HG03196 (cell line): Measurements from ENCODE around the gene CBR1.
"Not testable (repeated sequence)": the region's sequence is repeated elsewhere in the genome, so short reads cannot be mapped to it uniquely, and the experiment has no call there.

ENCODE experiments used
- ATAC-seq: cut with Tn5 transposase; IDR thresholded peaks from one replicate; pipeline ENCODE4 v1.9.1; 2021; ENCODE audit not compliant: unreplicated experiment

Gene CBR1

DNA sequence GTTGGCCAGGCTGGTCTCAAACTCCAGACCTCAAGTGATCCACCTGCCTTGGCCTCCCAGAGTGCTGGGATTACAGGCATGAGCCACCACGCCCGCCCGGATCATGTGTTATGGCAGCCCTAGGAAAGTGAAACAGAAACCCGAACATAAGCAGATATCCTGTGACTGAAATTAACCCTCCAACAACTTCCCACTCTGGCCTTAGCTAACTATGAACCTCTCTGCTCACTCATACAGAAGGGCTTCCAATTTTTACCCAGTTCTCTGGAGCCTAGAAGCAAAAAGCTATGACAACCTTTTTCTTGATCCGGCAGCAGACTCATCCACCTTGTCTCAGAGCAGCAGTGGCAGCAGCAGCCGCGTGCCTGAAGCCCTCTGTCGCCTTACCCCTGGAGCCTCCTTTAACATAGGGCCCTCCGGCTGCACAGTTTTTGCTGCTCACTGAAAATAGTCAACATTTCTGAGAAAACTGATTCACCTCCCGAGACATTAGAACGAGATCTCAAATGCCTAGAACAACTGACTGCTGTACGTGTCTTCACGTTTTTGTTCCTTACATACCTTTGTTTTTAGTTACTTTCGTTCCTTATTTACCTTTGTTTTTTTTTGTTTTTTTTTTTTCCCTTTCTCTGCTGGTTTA lies 9.3 kb downstream of the CBR1 start:
- ATAC-seq, result no peak

DNA sequence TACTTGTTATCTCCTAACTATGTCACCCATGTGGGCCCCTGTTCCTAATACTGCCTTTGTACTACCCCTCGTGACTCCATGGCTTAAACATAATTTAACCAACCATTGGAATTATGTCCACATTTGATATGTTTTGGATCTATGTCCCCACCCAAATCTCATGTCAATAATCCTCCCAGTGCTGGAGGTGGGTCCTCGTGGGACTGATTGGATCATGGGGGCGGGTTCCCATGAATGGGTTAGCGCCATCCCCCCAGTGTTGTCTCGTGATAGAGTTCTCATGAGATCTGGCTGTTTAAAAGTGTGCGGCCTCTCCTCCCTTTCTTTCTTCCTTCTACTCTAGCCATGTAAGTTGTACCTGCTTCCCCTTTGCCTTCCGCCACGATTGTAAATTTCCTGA lies 9.8 kb downstream of the CBR1 start:
- ATAC-seq, result no peak

GRCh38 chr21:36080386-36080785 lies 10.6 kb downstream of the CBR1 start:
- ATAC-seq, result no peak

DNA sequence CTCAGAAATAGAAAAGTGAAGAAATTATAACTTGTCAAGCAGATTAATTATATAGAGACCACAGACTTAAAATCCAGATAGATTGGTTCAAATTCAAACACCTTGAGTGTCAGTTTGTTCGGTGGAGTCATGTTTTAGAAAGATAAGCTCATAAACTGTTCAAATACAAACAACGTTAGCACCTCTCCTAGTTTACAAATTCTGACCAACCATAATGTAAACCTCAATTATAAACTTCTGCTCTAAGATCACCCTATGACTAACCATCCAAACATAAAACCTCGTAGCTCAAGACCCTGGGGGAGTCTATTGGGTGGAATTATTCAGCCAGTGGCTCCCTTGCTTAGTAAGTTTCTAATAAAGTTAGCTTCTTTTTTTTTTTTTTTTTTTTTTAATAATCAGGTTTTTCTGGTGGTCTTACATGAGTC lies 12.4 kb downstream of the CBR1 start:
- no peak for ATAC-seq

GRCh38 chr21:36087362-36088138 lies 17.7 kb downstream of the CBR1 start:
- ATAC-seq, result no peak

GRCh38 chr21:36089946-36090345 lies 20.1 kb downstream of the CBR1 start:
- no peak for ATAC-seq

DNA sequence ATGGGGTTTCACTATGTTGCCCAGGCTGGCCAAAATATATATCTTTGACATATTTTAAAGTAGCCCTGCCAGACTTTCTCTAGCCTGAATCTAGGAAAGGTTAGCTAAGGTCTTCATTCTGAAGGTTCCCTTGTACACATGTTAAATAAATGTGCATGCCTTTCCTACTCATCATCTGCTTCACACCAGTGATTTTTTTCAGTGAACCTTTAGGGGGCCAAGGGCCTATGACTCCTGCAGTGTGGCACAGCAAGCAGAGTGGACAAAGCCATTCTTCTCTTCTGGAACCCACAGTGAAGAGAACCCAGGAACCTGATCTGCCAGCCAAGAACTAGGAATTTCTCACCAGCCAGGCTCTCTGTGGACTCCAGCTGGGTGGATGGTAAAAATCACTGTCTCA lies 22.9 kb downstream of the CBR1 start:
- no peak for ATAC-seq

- ATAC-seq, result no peak
These were observed 23.7 kb downstream of the CBR1 start for GRCh38 chr21:36093512-36093911.

GRCh38 chr21:36096398-36097290 lies 26.8 kb downstream of the CBR1 start:
- ATAC-seq, result no peak

GRCh38 chr21:36097427-36098181 lies 27.8 kb downstream of the CBR1 start:
- peak; percentile 83 for ATAC-seq

DNA sequence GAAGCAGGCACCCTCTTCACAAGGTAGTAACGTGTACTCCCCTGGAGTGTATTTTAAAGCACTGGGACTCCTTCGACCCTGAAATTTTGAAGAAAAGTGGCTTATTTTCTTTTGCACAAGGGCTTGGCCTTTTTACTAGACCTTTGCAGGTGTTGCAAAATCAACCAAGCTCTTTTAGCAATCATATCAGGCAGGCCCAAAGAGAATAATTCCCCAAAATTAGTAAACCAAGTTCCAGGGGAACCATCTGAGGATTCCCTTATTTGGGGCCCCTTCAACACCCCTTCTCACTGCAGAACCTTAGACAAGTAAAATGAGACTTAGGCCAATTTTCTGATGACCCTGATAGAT lies 28.3 kb downstream of the CBR1 start:
- ATAC-seq, result no peak

- no peak for ATAC-seq
These were observed 29.2 kb downstream of the CBR1 start for GRCh38 chr21:36099000-36099399.

GRCh38 chr21:36099695-36100211 lies 29.9 kb downstream of the CBR1 start:
- not testable (repeated sequence) for ATAC-seq

DNA sequence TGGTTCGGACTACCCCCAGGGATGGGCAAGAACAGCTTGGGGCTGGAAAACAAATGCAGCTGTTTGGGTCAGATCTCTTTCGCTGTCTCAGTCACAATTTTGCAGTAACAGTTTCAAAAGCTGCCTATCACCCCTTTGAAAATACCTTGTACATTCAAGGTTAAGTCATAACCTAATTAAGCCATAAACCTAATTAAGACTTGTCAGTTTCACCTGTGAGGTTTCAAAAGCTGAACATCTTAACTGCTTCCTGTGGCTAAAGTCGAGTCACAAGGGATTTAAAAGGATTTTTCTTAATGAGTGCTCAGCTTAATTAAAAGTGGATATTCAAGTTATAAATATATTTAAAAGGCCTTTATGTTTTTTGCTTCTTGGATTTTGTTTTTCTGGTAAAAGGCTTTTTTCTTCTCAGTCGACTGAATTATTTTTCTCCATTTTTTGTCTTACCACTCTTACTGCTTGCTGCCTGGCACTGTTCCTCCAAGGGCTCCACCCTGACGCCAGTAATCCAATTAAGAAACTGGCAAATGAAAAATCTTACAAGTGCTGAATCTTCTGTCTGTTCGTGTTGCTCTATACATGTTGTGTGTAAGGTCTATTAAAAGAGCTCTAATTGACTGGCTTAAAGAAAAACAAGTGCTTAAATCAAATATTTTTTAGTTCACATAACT lies 31.3 kb downstream of the CBR1 start:
- no peak for ATAC-seq

- ATAC-seq, result no peak
These were observed 33.6 kb downstream of the CBR1 start for GRCh38 chr21:36103434-36103833.

- ATAC-seq, result no peak
These were observed 34.8 kb downstream of the CBR1 start for GRCh38 chr21:36104317-36105300.

- no peak for ATAC-seq
These were observed 35.6 kb downstream of the CBR1 start for GRCh38 chr21:36105327-36105842.

DNA sequence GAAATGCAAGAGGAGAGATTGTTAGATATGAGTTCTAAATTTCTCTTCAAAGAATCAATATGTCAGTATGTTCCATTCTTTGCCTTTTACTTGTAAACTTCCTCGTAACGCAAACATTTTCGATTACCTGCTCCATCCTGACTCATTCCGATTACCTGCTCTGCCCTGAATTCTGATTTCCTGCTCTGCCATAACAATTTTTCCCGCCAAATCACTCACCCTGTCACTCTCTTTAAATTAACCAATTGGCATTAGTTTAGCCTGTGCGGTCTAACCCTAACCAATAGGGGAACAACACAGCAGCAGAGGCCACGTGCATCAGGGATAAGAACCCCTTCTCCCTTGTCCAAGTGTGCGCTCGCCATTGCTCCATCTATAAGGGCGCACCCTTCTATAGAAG lies 40.0 kb downstream of the CBR1 start:
- ATAC-seq, result no peak

- ATAC-seq, result no peak
These were observed 41.4 kb downstream of the CBR1 start for GRCh38 chr21:36111238-36111637.
